ENCODE data around the gene WWOX.

The WWOX gene

GRCh38 chr16:78098087-78098486 is 1.4 kb upstream of the WWOX start:
- no peak overlapping the region for H3K27ac ChIP-seq

GRCh38 chr16:78098595-78099270 is 721 bp upstream of the WWOX start:
- Histone ChIP-seq H3K79me2 (ENCODE audit: insufficient read depth, low read depth) (peaks cover 3% of the 10 kb centered on the region; the same call in 1 of the 2 replicates), H3K4me3 (IDR thresholded peaks at IDR 0.05; ENCODE audit: insufficient read depth, low read depth, low read length) (no peak overlapping the region), H2AFZ (ENCODE audit: low read depth) (peak overlapping the region; percentile 95), H3K27ac (peak overlapping the region; percentile 92), H3K4me1 (ENCODE audit: low read depth, poor library complexity, severe bottlenecking) (peaks cover 11% of the 10 kb centered on the region), H4K20me1 (ENCODE audit: insufficient read depth) (no peaks in the 10 kb centered on the region), H3K4me2 (peak overlapping the region; percentile 86), H3K27me3 (ENCODE audit: insufficient read depth, low read depth) (no peaks in the 10 kb centered on the region), H3K36me3 (ENCODE audit: insufficient read depth) (no peaks in the 10 kb centered on the region), H3K9ac (peak overlapping the region; percentile 21; the same call in 1 of the 2 replicates)
- TF ChIP-seq CTCF (conservative IDR thresholded peaks at IDR 0.05; ENCODE audit: low read depth, low read length) = no peak

More at GRCh38 chr16:78098087-78098486, 1.4 kb upstream of the WWOX start:
- H3K4me1 ChIP-seq (ENCODE audit: low read depth, poor library complexity, severe bottlenecking) = peaks cover 11% of the 10 kb centered on the region
- no peak overlapping the region for H2AFZ ChIP-seq (ENCODE audit: low read depth)
- no peak for TF ChIP-seq CTCF (conservative IDR thresholded peaks at IDR 0.05; ENCODE audit: low read depth, low read length)
- no peak overlapping the region for H3K4me3 ChIP-seq (IDR thresholded peaks at IDR 0.05; ENCODE audit: insufficient read depth, low read depth, low read length)
- H4K20me1 ChIP-seq (ENCODE audit: insufficient read depth) = no peaks in the 10 kb centered on the region
- no peak overlapping the region for H3K4me2 ChIP-seq
- H3K79me2 ChIP-seq (ENCODE audit: insufficient read depth, low read depth) = peaks cover 3% of the 10 kb centered on the region; the same call in 1 of the 2 replicates
- no peaks in the 10 kb centered on the region for H3K36me3 ChIP-seq (ENCODE audit: insufficient read depth)
- no peaks in the 10 kb centered on the region for H3K27me3 ChIP-seq (ENCODE audit: insufficient read depth, low read depth)
- H3K9ac ChIP-seq = no peak overlapping the region

- peak; percentile 67 for TF ChIP-seq CTCF (conservative IDR thresholded peaks at IDR 0.05; ENCODE audit: low read depth, low read length)
- H3K9ac ChIP-seq = peak overlapping the region; percentile 88
- H3K79me2 ChIP-seq (ENCODE audit: insufficient read depth, low read depth) = peaks cover 3% of the 10 kb centered on the region; the same call in 1 of the 2 replicates
- no peaks in the 10 kb centered on the region for H3K36me3 ChIP-seq (ENCODE audit: insufficient read depth)
- no peaks in the 10 kb centered on the region for H3K27me3 ChIP-seq (ENCODE audit: insufficient read depth, low read depth)
- H4K20me1 ChIP-seq (ENCODE audit: insufficient read depth) = no peaks in the 10 kb centered on the region
- H3K4me3 ChIP-seq (IDR thresholded peaks at IDR 0.05; ENCODE audit: insufficient read depth, low read depth, low read length) = no peak overlapping the region
- H2AFZ ChIP-seq (ENCODE audit: low read depth) = peak overlapping the region; percentile 95
- H3K27ac ChIP-seq = peak overlapping the region; percentile 92
- H3K4me1 ChIP-seq (ENCODE audit: low read depth, poor library complexity, severe bottlenecking) = peaks cover 11% of the 10 kb centered on the region
- H3K4me2 ChIP-seq = peak overlapping the region; percentile 83
Observed at GRCh38 chr16:78100112-78100467, 636 bp downstream of the WWOX start.

- Histone ChIP-seq H3K4me2 (no peak overlapping the region), H3K36me3 (ENCODE audit: insufficient read depth) (no peaks in the 10 kb centered on the region), H3K4me3 (IDR thresholded peaks at IDR 0.05; ENCODE audit: insufficient read depth, low read depth, low read length) (no peak overlapping the region), H3K27ac (no peak overlapping the region), H3K9ac (no peak overlapping the region), H3K79me2 (ENCODE audit: insufficient read depth, low read depth) (peaks cover 3% of the 10 kb centered on the region; the same call in 1 of the 2 replicates), H3K4me1 (ENCODE audit: low read depth, poor library complexity, severe bottlenecking) (peaks cover 11% of the 10 kb centered on the region), H3K27me3 (ENCODE audit: insufficient read depth, low read depth) (no peaks in the 10 kb centered on the region), H4K20me1 (ENCODE audit: insufficient read depth) (no peaks in the 10 kb centered on the region), H2AFZ (ENCODE audit: low read depth) (no peak overlapping the region)
- TF ChIP-seq CTCF (conservative IDR thresholded peaks at IDR 0.05; ENCODE audit: low read depth, low read length) = no peak
Observed at GRCh38 chr16:78102122-78102660, 2.7 kb downstream of the WWOX start.

Measured in KMS-11 (cell line).